Suprapubic skin (tissue), 4 donors: ENCODE data around the gene YWHAQ. TPM values are rescaled to one million over a fixed set of nuclear protein-coding genes. Genes with fewer than 3 reads are reported as not detected.

Source experiments
- DNase-seq, 2 donors: peaks; one replicate each; pipeline ENCODE4 v3.0.0-alpha.2; 2019; ENCODE audit warnings: low spot score in 2 of 2
- H3K27ac ChIP-seq: fragments of 200-600 bp; sonication (generic); one replicate; pipeline ENCODE4 v1.5.1; 2019
- H3K27me3 ChIP-seq: fragments of 200-600 bp; sonication (generic); one replicate; pipeline ENCODE4 v1.5.1; 2019
- H3K36me3 ChIP-seq: fragments of 200-600 bp; sonication (generic); one replicate; pipeline ENCODE4 v1.5.1; 2019
- H3K4me1 ChIP-seq: fragments of 200-600 bp; sonication (generic); one replicate; pipeline ENCODE4 v1.5.1; 2019
- H3K4me3 ChIP-seq: fragments of 200-600 bp; sonication (generic); one replicate; pipeline ENCODE4 v1.5.1; 2019; ENCODE audit warnings: mild to moderate bottlenecking
- H3K9me3 ChIP-seq: fragments of 200-600 bp; sonication (generic); one replicate; pipeline ENCODE4 v1.5.1; 2019
- EP300 ChIP-seq: sonication (generic); formaldehyde crosslinking; IDR thresholded peaks from one replicate; pipeline ENCODE4 v1.6.1; 2017; ENCODE audit warnings: antibody characterized with exemption
- POLR2A ChIP-seq, 2 donors: fragments of 450-650 bp; IDR thresholded peaks; one replicate each; pipeline ENCODE4 v1.6.1; 2017; ENCODE audit warnings: antibody characterized with exemption in 2 of 2, mild to moderate bottlenecking in 2 of 2, moderate library complexity in 2 of 2
- POLR2AphosphoS5 ChIP-seq, 3 donors: sonication (generic); formaldehyde crosslinking; IDR thresholded peaks; one replicate each; pipeline ENCODE4 v1.6.1; 2017; ENCODE audit warnings: antibody characterized with exemption in 3 of 3
- WGBS: methylation state at CpG from one replicate; pipeline ENCODE4 v1.1.5; 2018; 5-methylcytosine and 5-hydroxymethylcytosine counted together
- total RNA-seq, 4 donors: library from RNA; depleted of rRNA; stranded (reverse); fragments of >200 nt; gene quantifications; one replicate each; pipeline ENCODE4 v1.1.0, GENCODE V29; 2016
- TF ChIP-seq, protein P1 (sequence below), 2 donors: fragments of 200-600 bp in 1 of 2; fragments of 450-650 bp in 1 of 2; sonication (generic) in 1 of 2; IDR thresholded peaks; one replicate each; pipeline ENCODE4 v1.5.1; 2016 to 2019; ENCODE audit warnings: antibody characterized with exemption in 2 of 2, mild to moderate bottlenecking in 1 of 2, moderate library complexity in 1 of 2

The YWHAQ gene
- total RNA-seq, 4 donors from 2014 or later = 84.6 to 172 (median 165) TPM

DNA sequence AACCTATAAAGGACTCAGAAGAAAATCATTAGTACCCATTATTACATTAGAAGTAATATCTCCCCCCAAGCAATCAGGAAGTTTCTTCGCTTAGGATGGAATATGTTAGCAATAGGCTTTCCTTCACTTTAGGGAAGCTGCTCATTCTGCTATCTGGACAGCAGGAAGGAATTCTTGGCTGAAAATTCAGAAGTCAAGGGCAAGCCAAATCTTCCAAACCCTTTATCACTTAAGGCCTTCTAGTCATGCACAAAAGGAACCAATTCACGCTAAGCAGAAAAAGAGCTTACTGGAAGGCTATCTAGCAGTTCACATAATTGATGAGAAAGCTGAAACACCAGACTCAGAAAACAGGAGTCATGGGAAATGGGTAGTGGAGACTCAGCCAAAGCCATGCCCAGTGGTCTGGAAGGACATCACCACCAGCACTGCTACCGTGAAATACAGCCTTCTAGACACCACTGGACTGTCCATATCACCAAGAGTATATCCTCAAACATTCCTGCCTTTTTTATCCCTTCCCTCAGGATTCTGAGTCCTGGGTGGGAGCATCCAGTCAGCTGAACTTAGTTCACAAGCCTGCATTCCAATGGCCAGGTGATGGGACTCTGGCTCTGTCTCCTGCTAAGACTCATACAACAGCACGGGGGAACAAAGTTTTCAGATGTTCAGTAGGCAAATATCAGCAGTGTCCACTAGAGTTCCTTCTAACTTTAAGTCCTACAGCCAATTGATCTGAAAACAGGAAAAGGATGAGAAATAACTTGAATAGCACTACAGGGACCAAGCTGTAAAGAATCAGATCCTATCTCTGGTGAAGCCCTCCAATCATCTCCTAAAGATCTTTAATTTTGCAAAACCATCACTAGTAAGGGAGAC is 60.4 kb downstream of the YWHAQ start:
- Histone ChIP-seq H3K4me1 (peaks cover 7% of the 10 kb centered on the region), H3K9me3 (no peaks in the 10 kb centered on the region), H3K4me3 (no peak overlapping the region), H3K27ac (no peak overlapping the region), H3K36me3 (no peaks in the 10 kb centered on the region), H3K27me3 (no peaks in the 10 kb centered on the region)
- no peak for TF ChIP-seq POLR2AphosphoS5 (IDR thresholded peaks at IDR 0.05)
- WGBS = 82% methylated on average over 4 of the region's 4 CpGs
- DNase-seq = no peak

DNA sequence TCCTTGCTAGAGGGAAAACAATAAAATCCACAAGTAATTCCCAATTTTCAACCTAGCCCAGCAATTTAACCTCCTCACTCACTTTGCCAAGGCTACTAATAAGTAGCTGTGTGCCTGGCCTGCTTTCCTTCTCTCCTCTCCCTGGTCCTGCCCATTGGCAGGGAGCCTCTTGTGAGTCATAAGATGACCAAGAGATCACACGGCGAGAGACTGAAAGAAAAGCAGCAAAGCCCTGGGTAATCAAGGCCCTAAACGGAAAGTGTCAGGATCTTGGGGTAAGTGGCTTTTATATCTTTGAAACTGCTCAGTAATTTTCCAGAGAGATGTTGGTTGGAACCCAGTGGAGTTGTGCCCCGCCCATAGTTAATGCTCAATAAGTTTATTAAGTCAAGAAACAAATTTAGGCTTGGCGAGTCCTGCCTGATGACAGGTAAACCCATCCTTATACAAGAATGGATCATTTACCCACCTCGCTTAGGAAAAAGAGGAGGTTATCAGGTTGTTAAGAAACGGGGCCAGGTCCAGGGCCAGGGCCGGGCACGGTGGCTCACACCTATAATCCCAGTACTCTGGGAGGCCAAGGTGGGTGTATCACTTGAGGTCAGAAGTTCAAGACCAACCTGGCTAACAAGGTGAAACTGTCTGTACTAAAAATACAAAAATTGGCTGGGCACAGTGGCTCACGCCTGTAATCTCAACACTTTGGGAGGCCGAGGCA is 65.2 kb downstream of the YWHAQ start:
- H3K4me1 ChIP-seq = peaks cover 13% of the 10 kb centered on the region
- H3K9me3 ChIP-seq = no peaks in the 10 kb centered on the region
- H3K27me3 ChIP-seq = no peaks in the 10 kb centered on the region
- DNase-seq = peak in 1 of 2 donors; percentile 89
- TF ChIP-seq EP300 (no peak), POLR2A (IDR thresholded peaks at IDR 0.05) (no peak), POLR2AphosphoS5 (IDR thresholded peaks at IDR 0.05) (no peak)
- TF ChIP-seq, protein P1, sequence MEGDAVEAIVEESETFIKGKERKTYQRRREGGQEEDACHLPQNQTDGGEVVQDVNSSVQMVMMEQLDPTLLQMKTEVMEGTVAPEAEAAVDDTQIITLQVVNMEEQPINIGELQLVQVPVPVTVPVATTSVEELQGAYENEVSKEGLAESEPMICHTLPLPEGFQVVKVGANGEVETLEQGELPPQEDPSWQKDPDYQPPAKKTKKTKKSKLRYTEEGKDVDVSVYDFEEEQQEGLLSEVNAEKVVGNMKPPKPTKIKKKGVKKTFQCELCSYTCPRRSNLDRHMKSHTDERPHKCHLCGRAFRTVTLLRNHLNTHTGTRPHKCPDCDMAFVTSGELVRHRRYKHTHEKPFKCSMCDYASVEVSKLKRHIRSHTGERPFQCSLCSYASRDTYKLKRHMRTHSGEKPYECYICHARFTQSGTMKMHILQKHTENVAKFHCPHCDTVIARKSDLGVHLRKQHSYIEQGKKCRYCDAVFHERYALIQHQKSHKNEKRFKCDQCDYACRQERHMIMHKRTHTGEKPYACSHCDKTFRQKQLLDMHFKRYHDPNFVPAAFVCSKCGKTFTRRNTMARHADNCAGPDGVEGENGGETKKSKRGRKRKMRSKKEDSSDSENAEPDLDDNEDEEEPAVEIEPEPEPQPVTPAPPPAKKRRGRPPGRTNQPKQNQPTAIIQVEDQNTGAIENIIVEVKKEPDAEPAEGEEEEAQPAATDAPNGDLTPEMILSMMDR (IDR thresholded peaks at IDR 0.05) = no peak
- 62% methylated on average over 11 of the region's 11 CpGs for WGBS
- peak overlapping the region; percentile 85 for H3K27ac ChIP-seq
- peak overlapping the region; percentile 17 for H3K4me3 ChIP-seq
- H3K36me3 ChIP-seq = no peaks in the 10 kb centered on the region

DNA sequence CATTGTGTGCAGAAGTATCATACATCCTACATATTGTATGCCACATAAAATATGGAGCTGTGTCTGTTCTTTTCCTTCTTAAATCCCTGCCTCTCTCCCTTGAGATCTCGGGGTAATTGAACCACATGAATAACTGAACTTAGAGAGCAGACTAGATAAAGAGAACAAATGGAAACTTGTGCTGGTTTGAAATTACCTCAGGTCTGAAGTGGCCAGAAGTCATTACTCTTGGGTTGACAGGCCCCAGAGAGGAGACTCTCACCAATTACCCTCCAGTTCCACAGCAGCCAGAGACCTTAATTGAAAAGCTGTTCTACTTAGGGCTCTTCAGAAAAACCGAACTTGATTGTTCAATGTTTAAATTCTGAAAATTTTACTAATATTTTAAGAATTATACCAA is 70.2 kb downstream of the YWHAQ start:
- peaks cover 28% of the 10 kb centered on the region for H3K4me1 ChIP-seq
- TF ChIP-seq POLR2A (IDR thresholded peaks at IDR 0.05) (no peak), POLR2AphosphoS5 (IDR thresholded peaks at IDR 0.05) (no peak)
- TF ChIP-seq, protein P1 (IDR thresholded peaks at IDR 0.05) = no peak
- WGBS = 87% methylated on average over 2 of the region's 2 CpGs
- H3K36me3 ChIP-seq = no peaks in the 10 kb centered on the region
- no peaks in the 10 kb centered on the region for H3K27me3 ChIP-seq
- no peak for DNase-seq
- no peak overlapping the region for H3K4me3 ChIP-seq
- H3K27ac ChIP-seq = no peak overlapping the region
- no peaks in the 10 kb centered on the region for H3K9me3 ChIP-seq

DNA sequence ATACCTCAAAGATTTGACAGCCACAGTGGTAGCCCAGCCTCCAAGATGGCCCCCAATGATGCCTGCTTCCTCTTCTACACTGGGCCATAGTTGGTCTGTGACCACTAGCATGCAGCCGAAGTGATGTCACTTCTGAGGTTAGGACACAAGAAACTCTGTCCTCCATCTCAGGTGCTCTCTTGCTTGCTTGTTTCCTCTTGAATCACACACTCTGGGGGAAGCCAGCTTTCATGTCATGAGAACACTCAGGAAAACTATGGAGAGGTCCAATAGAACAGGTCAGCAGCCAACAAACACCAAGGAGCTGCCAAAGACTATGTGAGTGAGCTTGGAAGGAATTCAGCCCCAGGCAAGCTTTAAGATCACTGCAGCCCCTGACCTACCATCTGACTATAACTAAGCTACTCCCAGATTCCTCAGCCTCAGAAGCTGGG is 71.8 kb downstream of the YWHAQ start:
- Histone ChIP-seq H3K9me3 (no peaks in the 10 kb centered on the region), H3K4me1 (peaks cover 28% of the 10 kb centered on the region), H3K36me3 (no peaks in the 10 kb centered on the region), H3K27ac (peak overlapping the region; percentile 14), H3K4me3 (no peak overlapping the region), H3K27me3 (no peaks in the 10 kb centered on the region)
- WGBS = 79% methylated on average over 1 of the region's 1 CpG
- TF ChIP-seq EP300 = no peak
- no peak for TF ChIP-seq POLR2A (IDR thresholded peaks at IDR 0.05)
- TF ChIP-seq POLR2AphosphoS5 (IDR thresholded peaks at IDR 0.05) = no peak
- TF ChIP-seq, protein P1 (IDR thresholded peaks at IDR 0.05) = no peak
- no peak for DNase-seq

DNA sequence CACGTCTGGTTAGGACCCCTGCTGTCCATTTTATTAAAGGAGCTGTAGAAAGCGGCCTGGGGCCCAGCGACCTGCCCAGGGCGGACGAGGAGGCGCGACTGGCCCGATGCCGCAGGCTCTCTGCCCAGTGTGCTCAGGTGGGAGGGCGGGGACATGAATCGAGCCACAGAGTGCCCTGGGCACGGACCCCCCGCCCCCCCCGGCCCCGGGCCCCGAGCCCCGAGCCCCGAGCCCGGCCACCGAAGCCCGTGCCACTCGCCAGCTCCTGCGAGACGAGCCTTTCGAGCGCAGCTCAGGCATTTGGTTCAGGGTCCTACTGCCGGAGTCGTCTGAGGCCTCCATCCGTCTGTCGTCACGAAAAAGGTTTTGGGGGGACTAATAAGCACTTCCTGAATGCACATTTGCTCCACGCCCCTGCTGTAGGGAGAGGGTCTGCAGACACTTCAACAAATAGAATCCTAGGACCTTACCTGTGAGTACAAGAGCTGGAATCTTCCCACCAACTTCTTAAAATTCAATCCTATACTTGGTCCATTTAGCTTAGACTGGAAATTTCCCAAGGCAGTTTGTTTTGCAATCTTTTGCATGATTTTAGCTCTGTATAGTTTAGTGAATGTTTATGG is 74.6 kb downstream of the YWHAQ start:
- 7% methylated on average over 2 of the region's 32 CpGs for WGBS
- H3K4me1 ChIP-seq = peaks cover 56% of the 10 kb centered on the region
- H3K4me3 ChIP-seq = peak overlapping the region; percentile 75
- H3K27ac ChIP-seq = peak overlapping the region; percentile 96
- no peak for DNase-seq
- H3K9me3 ChIP-seq = no peaks in the 10 kb centered on the region
- no peaks in the 10 kb centered on the region for H3K27me3 ChIP-seq
- TF ChIP-seq EP300 = no peak
- no peak for TF ChIP-seq POLR2AphosphoS5 (IDR thresholded peaks at IDR 0.05)
- TF ChIP-seq, protein P1 (IDR thresholded peaks at IDR 0.05) = no peak
- no peak for TF ChIP-seq POLR2A (IDR thresholded peaks at IDR 0.05)
- H3K36me3 ChIP-seq = no peaks in the 10 kb centered on the region
